ENCODE measurements around the gene RC3H2. TPM values are rescaled to one million over a fixed set of nuclear protein-coding genes. Genes with fewer than 3 reads are reported as not detected.
"Not testable (repeated sequence)": the region's sequence is repeated elsewhere in the genome, so short reads cannot be mapped to it uniquely, and the experiment has no call there.

Gene RC3H2
- total RNA-seq, 6 experiments from 2014 or later = 14.1 to 20.7 (median 19.4) TPM

GRCh38 chr9:122897969-122898368, 7.2 kb downstream of the RC3H2 start:
- TF ChIP-seq POLR2A (IDR thresholded peaks at IDR 0.05) = no peak
- no peak for TF ChIP-seq CTCF (IDR thresholded peaks at IDR 0.05)
- Histone ChIP-seq H3K36me3 (peaks cover 0 to 19% (median 5%) of the 10 kb centered on the region in 4 donors), H3K4me1 (no peaks in the 10 kb centered on the region), H3K4me3 (no peak overlapping the region), H3K27ac (no peak overlapping the region), H3K9me3 (no peaks in the 10 kb centered on the region), H3K27me3 (no peaks in the 10 kb centered on the region)
- DNase-seq = no peak
- no peak for ATAC-seq
- intact Hi-C loops (cut with DNase I) = no loop called here
- 100% methylated on average over 1 of the region's 1 CpG for WGBS (ENCODE audit: insufficient coverage, low coverage, low lambda C conversion rate, missing lambda C conversion rate)

DNA sequence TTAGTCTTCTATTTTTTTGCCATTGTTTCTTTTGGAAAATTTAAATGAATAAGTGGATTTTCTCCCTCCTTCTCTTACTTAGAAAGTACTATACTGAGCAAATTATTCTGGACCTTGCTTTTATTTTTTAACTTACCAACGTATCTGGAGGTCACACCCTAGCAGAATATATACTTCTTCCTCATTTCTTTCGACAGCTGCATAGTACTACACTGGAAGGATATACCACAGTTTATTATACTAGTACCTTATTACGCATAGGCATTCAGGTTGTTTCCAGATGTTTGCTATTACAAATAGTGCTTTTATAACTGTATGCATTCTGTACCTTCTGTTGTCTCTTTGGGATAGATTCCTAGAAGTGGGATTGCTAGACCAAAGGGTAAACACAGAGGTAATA, 16.7 kb downstream of the RC3H2 start:
- Histone ChIP-seq H3K4me1 (no peaks in the 10 kb centered on the region), H3K4me3 (no peak overlapping the region), H3K36me3 (peaks cover 0 to 57% (median 13%) of the 10 kb centered on the region in 4 donors), H3K9me3 (no peaks in the 10 kb centered on the region), H3K27me3 (no peaks in the 10 kb centered on the region), H3K27ac (no peak overlapping the region)
- TF ChIP-seq CTCF (IDR thresholded peaks at IDR 0.05) (no peak), POLR2A (IDR thresholded peaks at IDR 0.05) (no peak)
- WGBS (ENCODE audit: insufficient coverage, low coverage, low lambda C conversion rate, missing lambda C conversion rate) = 48% methylated on average over 3 of the region's 3 CpGs
- no peak for ATAC-seq
- no peak for DNase-seq
- intact Hi-C loops (cut with DNase I) = no loop called here

- H3K4me1 ChIP-seq = no peaks in the 10 kb centered on the region
- ATAC-seq (no peak), DNase-seq (no peak)
- H3K36me3 ChIP-seq = peaks cover 0 to 58% (median 13%) of the 10 kb centered on the region in 4 donors
- no peaks in the 10 kb centered on the region for H3K9me3 ChIP-seq
- intact Hi-C loops (cut with DNase I) = no loop called here
- no peak overlapping the region for H3K4me3 ChIP-seq
- H3K27ac ChIP-seq = no peak overlapping the region
- WGBS (ENCODE audit: insufficient coverage, low coverage, low lambda C conversion rate, missing lambda C conversion rate) = 87% methylated on average over 2 of the region's 2 CpGs
- TF ChIP-seq POLR2A (IDR thresholded peaks at IDR 0.05) (no peak), CTCF (IDR thresholded peaks at IDR 0.05) (no peak)
- no peaks in the 10 kb centered on the region for H3K27me3 ChIP-seq
Observed at GRCh38 chr9:122883125-122883524, 22.0 kb downstream of the RC3H2 start.

DNA sequence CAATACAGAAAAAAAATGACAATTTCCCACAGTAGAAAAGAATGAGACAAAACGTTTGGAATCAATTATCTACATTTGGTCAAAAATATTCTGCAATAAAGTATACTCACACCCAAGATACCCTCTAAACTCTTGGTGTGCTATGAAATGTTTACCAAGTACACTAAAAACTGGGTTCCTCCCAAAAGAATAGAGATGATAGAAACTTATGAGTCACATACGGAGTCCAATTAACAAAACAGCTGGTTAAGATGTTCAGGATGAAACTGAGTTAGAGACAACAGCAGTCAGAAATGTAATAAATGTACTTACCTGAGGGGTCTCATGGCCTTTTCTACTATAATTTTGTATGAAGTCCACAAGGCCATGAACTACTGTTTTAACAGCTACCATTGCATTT, 25.7 kb downstream of the RC3H2 start:
- intact Hi-C loops (cut with DNase I) = no loop called here
- Histone ChIP-seq H3K4me1 (no peaks in the 10 kb centered on the region), H3K27me3 (no peaks in the 10 kb centered on the region), H3K9me3 (no peaks in the 10 kb centered on the region), H3K27ac (no peak overlapping the region), H3K4me3 (no peak overlapping the region), H3K36me3 (peaks cover 0 to 82% (median 21%) of the 10 kb centered on the region in 4 donors)
- ATAC-seq (no peak), DNase-seq (no peak)
- TF ChIP-seq CTCF (IDR thresholded peaks at IDR 0.05) = no peak
- 68% methylated on average over 2 of the region's 2 CpGs for WGBS (ENCODE audit: insufficient coverage, low coverage, low lambda C conversion rate, missing lambda C conversion rate)

DNA sequence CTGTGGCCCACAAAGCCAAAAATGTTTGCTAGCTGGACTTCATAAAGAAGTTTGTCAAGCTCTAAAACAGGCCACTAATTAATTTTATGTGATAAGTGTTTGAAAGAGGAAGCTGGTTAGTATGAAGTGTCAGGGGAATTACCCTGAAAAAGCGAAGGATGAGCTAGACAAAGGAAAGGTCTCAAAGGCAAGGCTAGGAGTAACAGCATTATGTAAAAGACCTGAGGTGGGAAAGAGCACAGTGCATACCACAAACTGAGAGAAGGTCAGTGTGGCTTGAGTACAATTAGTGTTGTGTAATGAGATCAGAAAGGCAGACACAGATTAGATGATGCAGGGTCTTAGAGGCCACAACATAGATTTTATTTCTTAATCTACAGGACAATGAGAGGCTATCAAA, 29.6 kb downstream of the RC3H2 start:
- TF ChIP-seq POLR2A (IDR thresholded peaks at IDR 0.05) (no peak), CTCF (IDR thresholded peaks at IDR 0.05) (no peak)
- Histone ChIP-seq H3K9me3 (no peaks in the 10 kb centered on the region), H3K4me1 (no peaks in the 10 kb centered on the region), H3K36me3 (peaks cover 0 to 69% (median 21%) of the 10 kb centered on the region in 4 donors), H3K4me3 (no peak overlapping the region), H3K27me3 (no peaks in the 10 kb centered on the region), H3K27ac (no peak overlapping the region)
- 94% methylated on average over 1 of the region's 1 CpG for WGBS (ENCODE audit: insufficient coverage, low coverage, low lambda C conversion rate, missing lambda C conversion rate)
- intact Hi-C loops (cut with DNase I) = no loop called here
- ATAC-seq = no peak
- DNase-seq = no peak

- WGBS (ENCODE audit: insufficient coverage, low coverage, low lambda C conversion rate, missing lambda C conversion rate) = no CpG with 5 or more reads among the region's 27 CpGs
- H3K27ac ChIP-seq; H3K4me1 ChIP-seq; H3K27me3 ChIP-seq; ATAC-seq; H3K9me3 ChIP-seq; H3K4me3 ChIP-seq; intact Hi-C loops (cut with DNase I); DNase-seq; H3K36me3 ChIP-seq: not testable (repeated sequence)
Observed at GRCh38 chr9:122867276-122867675, 37.9 kb downstream of the RC3H2 start.

Data from right lobe of liver (tissue), 6 donors.